Large intestine (tissue), 3 donors: ENCODE data around the gene FRMPD2. TPM values are rescaled to one million over a fixed set of nuclear protein-coding genes. Genes with fewer than 3 reads are reported as not detected.
"Not testable (repeated sequence)": the region's sequence is repeated elsewhere in the genome, so short reads cannot be mapped to it uniquely, and the experiment has no call there.

ENCODE experiments used
- DNase-seq, 2 donors: peaks; one replicate each; pipeline versions ENCODE4 v3.0.0 to v3.0.0-alpha.2; 2013
- H3K27ac ChIP-seq: one replicate; pipeline ENCODE4 v1.5.1; 2013; ENCODE audit warnings: low read length
- H3K27me3 ChIP-seq: 2 replicates; pipeline ENCODE4 v1.6.1; 2013; ENCODE audit warnings: low read length; ENCODE audit not compliant: control insufficient read depth, insufficient read depth
- H3K36me3 ChIP-seq: 2 replicates; pipeline ENCODE4 v1.6.1; 2013; ENCODE audit warnings: low read length; ENCODE audit not compliant: control insufficient read depth, insufficient read depth
- H3K4me1 ChIP-seq: one replicate; pipeline ENCODE4 v1.6.1; 2013; ENCODE audit warnings: low read length; ENCODE audit not compliant: control insufficient read depth, insufficient read depth
- H3K4me3 ChIP-seq: one replicate; pipeline ENCODE4 v1.5.1; 2013; ENCODE audit warnings: low read length
- H3K9me3 ChIP-seq: one replicate; pipeline ENCODE4 v1.6.1; 2013; ENCODE audit warnings: mild to moderate bottlenecking, low read depth, low read length, moderate library complexity; ENCODE audit not compliant: control insufficient read depth
- WGBS: methylation state at CpG from one replicate; pipeline ENCODE4 v1.1.5; 2013; ENCODE audit warnings: low lambda C conversion rate; ENCODE audit not compliant: insufficient coverage; 5-methylcytosine and 5-hydroxymethylcytosine counted together
- polyA plus RNA-seq: library from polyadenylated mRNA; unstranded; fragments of 120-200 nt; gene quantifications from one replicate; pipeline ENCODE4 v1.2.1, GENCODE V29; 2013

FRMPD2 gene
- polyA plus RNA-seq, 1 donor = 0.06 TPM

DNA sequence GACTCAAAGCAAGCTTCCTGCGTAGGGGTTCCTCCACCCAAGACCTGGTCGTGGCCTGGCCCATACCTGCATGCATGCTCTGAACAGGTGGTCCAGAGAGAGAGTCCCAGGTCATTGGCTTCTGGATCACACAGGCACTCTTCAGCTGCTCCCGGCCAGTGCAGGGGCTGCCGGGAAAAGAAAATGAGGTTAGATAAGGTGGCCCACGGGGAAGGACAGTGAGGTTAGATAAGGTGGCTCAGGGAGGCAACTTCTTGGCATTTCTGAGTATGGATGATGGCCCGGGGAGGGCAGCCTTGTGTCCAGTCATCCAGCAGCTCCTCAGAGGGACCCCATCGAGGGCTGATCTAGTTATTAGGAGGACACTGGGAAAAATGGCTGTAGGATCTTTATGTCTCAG is 87.4 kb downstream of the FRMPD2 start:
- DNase-seq = peak in 1 of 2 donors; percentile 43
- peaks cover 30% of the 10 kb centered on the region for H3K4me1 ChIP-seq
- no peaks in the 10 kb centered on the region for H3K9me3 ChIP-seq
- no peaks in the 10 kb centered on the region for H3K36me3 ChIP-seq
- no peaks in the 10 kb centered on the region for H3K27me3 ChIP-seq
- WGBS = no CpG with 5 or more reads among the region's 7 CpGs
- H3K4me3 ChIP-seq = no peak overlapping the region
- H3K27ac ChIP-seq = peak overlapping the region; percentile 78

DNA sequence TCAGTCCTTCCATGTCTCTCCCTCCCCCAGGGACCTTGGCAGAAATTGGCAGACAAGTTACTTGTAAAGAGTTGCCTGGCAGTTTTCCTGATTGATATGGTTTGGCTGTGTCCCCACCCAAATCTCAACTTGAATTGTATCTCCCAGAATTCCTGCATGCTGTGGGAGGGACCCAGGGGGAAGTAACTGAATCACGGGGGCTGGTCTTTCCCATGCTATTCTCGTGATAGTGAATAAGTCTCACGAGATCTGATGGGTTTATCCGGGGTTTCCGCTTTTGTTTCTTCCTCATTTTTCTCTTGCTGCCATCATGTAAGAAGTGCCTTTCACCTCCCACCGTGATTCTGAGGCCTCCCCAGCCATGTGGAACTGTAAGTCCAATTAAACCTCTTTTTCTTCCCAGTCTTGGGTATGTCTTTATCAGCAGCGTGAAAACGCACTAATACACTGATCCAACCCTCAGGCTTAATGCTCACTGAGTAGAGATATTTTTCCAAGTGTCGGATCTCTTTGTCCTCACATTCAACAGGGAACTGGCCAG is 88.2 kb downstream of the FRMPD2 start:
- H3K27me3 ChIP-seq, DNase-seq, H3K36me3 ChIP-seq, H3K9me3 ChIP-seq, H3K27ac ChIP-seq, H3K4me3 ChIP-seq: not testable (repeated sequence)
- WGBS = no CpG with 5 or more reads among the region's 9 CpGs
- H3K4me1 ChIP-seq = peaks cover 30% of the 10 kb centered on the region

DNA sequence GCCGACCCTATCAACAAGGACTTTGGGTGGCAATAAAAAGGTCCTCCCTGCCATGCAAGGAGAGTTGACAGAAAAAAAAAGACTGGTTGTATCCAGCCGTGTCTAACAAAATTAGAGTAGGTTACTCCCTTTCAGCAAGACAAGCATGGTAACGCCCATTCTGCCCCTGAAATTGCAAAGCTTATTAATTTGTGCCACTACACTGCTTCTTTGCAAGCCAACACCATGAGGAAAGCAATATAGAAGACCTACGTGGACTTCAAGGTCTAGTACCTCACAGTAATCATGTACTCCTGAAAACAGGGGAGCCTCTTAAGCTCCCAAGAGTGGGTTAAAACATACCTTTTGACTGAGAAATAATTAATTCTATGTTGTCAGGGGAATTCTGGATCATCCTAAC is 90.3 kb downstream of the FRMPD2 start:
- no peak overlapping the region for H3K4me3 ChIP-seq
- DNase-seq = no peak
- H3K27me3 ChIP-seq = no peaks in the 10 kb centered on the region
- no peak overlapping the region for H3K27ac ChIP-seq
- H3K36me3 ChIP-seq = no peaks in the 10 kb centered on the region
- 100% methylated on average over 1 of the region's 4 CpGs for WGBS
- no peaks in the 10 kb centered on the region for H3K9me3 ChIP-seq
- H3K4me1 ChIP-seq = peaks cover 24% of the 10 kb centered on the region

DNA sequence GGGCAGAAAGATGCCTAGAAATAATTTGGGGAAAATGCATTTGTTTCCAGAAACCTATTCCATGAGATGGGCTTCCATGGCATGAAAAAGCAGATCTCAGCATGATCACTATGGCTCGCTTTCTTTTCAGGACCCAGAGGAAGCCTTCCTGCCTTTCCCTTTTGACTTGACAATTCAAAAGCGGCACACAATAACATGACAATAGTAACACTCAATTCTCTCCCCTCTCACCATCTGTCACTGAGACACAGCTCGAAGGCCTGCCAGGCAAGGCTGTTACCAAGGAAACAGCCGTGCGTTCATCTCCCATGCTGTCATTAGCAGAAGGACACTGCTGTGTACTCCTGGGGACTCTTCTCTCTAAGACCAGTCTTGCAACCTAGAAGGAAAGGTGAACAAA is 101.8 kb downstream of the FRMPD2 start:
- not testable (repeated sequence) for H3K4me1 ChIP-seq, DNase-seq, H3K36me3 ChIP-seq, H3K4me3 ChIP-seq, H3K27me3 ChIP-seq, H3K27ac ChIP-seq, H3K9me3 ChIP-seq
- WGBS = no CpG with 5 or more reads among the region's 5 CpGs

DNA sequence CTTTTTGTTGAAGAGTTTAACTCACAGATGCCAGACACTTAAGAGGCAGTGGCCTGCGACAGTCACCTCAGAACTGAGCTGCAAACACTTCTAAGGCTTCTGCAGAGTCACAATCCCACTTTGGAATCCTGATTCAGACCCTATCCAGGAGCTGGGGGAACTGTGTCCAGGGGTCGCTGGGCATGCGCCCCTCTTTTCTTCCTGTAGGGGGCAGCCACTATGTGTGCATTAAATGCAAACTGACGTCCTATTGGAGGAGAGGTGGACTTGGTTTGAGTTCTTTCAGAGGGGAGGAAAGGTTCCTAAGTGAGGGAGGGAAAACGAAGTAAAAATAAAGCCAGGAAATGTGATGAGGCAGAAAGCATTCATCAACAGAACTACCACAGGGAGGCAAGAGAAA is 113.8 kb downstream of the FRMPD2 start:
- H3K27me3 ChIP-seq, H3K4me1 ChIP-seq, H3K36me3 ChIP-seq, H3K9me3 ChIP-seq, H3K4me3 ChIP-seq, DNase-seq, H3K27ac ChIP-seq: not testable (repeated sequence)
- no CpG with 5 or more reads among the region's 5 CpGs for WGBS

DNA sequence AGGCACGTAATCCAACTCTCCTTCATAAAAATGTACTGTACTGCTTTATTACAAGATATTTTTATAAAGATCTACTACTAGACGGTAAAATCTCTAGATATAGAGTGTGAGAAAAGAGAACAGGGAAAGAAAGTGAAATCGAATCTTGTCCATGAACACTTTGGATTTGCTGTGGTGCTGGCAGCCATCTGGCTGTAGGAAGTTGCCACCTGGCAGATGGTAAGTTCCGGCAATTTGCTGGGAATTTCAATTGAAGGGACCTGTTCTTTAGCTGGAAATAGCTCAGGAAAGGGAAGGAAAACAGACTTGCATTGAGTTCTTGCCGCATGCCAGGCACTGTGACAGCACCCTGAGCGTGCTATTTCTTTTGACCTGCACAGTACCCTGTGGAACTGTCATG is 114.3 kb downstream of the FRMPD2 start:
- not testable (repeated sequence) for H3K9me3 ChIP-seq, H3K4me3 ChIP-seq, H3K27ac ChIP-seq, DNase-seq, H3K27me3 ChIP-seq, H3K4me1 ChIP-seq, H3K36me3 ChIP-seq
- WGBS = no CpG with 5 or more reads among the region's 6 CpGs

DNA sequence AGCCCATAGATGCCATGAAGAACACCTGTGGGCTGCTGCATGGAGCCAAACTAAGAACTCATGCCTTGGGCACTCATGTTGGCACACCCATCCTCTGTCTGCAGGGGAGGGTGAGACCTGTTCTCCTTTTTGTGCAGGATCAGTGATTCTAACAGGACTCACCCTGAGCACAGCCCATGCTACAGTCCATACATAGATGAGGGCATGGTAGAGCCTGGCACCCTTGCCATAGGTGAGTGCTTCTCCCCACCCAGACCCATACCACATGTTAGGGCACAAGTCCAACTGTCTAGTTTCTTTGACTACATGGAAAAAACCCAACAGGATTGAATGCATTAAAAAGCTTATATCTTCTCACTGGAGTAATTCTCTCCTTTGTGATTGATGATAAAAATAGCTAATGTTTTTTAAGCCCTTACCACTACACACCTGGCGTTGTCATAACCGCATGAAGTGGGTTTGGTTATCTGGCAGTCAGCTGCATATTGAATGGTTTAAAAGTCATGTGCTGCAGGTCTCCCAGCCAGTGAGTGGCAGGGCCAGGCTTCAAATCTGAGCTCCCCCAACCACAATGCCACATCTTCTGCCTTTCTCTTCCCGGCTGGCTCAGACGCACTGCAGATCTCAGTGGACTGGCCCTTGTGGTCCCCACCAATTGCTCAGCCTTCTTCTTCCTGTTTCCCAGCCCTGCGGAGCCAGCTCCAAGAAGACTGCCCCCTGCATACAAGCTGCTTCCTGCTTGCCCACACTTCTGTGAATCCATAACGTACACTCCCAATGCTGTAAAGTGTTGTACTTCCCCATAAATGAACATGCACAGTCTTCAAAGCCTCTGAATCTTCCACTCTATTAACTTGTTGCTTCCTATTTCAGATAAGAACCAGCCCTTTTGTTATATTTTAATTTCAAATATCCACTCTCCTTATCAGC is 120.0 kb downstream of the FRMPD2 start:
- H3K4me3 ChIP-seq, H3K27me3 ChIP-seq, H3K36me3 ChIP-seq, DNase-seq, H3K27ac ChIP-seq, H3K4me1 ChIP-seq, H3K9me3 ChIP-seq: not testable (repeated sequence)
- no CpG with 5 or more reads among the region's 6 CpGs for WGBS

DNA sequence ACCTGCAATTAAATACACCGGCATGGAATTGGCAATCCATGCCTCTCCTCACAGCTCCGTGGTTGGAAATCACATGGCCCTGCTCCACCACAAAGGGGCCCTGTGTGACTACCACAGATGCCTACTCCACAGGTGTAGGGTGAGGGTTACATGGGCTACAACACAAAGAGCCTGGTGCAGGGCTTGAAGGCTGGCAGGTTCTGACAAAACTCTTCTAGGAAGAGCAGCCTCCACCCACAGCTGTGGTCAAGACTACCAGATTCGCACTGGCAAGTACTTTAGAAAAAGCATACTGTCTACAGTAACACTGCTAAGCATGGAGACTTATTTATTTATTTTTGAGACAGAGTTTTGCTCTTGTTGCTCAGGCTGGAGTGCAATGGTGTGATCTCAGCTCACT is 126.9 kb downstream of the FRMPD2 start:
- H3K4me1 ChIP-seq, DNase-seq, H3K27me3 ChIP-seq, H3K9me3 ChIP-seq, H3K36me3 ChIP-seq, H3K27ac ChIP-seq, H3K4me3 ChIP-seq: not testable (repeated sequence)
- WGBS = no CpG with 5 or more reads among the region's 3 CpGs

DNA sequence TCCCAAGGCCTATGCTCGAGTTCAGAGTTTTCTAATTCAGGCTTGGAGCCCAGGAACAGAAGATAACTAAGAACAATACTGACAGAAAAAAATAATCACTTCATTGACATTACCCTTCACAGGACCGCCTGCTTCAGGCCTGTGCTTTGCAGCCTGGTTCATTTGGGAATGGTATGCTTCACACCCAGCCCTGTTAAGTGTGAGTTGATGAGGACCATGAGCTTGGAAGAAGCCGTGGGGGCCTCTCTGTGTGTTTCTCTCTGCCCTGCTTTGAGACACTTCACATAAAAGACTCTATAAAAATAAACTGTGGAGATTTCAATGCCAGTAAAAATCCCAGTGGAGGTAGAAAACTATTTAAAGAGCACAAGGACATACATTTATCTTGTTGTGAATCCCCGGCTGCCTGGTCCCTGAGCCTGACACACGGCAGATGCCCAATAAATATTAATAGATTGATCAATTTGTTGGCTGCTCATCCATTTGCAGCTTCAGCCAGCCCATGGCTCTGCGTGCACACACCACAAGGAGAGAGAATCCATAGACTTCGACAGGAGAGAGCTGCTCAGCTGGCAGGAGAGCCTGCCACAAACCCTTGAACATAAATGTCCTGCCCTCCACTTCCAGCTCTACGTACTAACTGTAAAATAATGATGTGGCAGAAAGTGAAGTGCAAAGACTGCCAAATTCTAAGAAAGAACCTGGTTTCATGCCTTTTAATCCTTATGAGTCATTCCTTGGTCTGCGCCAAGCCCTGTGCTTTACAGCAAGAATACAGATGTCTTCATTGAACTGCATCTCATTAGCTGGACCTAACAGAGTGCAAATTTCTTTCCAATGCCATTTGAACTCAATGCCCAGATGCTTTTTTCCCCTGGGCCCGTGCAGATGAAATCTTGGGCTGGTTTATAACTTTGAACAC is 130.5 kb downstream of the FRMPD2 start:
- H3K36me3 ChIP-seq, H3K27me3 ChIP-seq, H3K27ac ChIP-seq, H3K9me3 ChIP-seq, H3K4me1 ChIP-seq, DNase-seq, H3K4me3 ChIP-seq: not testable (repeated sequence)
- WGBS = no CpG with 5 or more reads among the region's 10 CpGs

DNA sequence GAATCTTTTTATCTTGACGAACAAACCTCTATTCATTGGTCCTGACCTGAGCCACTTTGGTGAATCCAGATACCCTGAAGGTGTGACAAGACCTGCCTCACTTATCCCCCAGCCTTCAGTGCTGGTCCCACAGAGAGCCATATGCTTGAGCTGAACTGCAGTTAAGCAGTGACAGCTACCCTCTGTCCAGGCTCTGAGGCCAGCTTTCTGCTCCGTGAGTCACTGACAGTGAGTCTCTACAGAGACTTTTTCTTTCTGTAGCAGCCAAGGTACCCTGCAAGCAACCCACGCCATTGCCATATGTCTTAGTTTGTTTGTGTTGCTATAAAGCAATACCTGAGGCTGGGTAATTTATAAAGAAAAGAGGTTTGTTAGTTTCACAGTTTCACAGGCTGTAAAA is 133.5 kb downstream of the FRMPD2 start:
- not testable (repeated sequence) for DNase-seq, H3K9me3 ChIP-seq
- WGBS = no CpG with 5 or more reads among the region's 3 CpGs

More for the DNA sequence above, 133.5 kb downstream of the FRMPD2 start:
- not testable (repeated sequence) for H3K4me1 ChIP-seq, H3K4me3 ChIP-seq, H3K36me3 ChIP-seq, H3K27me3 ChIP-seq, H3K27ac ChIP-seq
